Measurements from ENCODE around the gene PPDPF. TPM values are rescaled to one million over a fixed set of nuclear protein-coding genes. Genes with fewer than 3 reads are reported as not detected.
"Not testable (repeated sequence)": the region's sequence is repeated elsewhere in the genome, so short reads cannot be mapped to it uniquely, and the experiment has no call there.

PPDPF gene
- total RNA-seq, 1 donor from 2014 or later, result 355 TPM

DNA sequence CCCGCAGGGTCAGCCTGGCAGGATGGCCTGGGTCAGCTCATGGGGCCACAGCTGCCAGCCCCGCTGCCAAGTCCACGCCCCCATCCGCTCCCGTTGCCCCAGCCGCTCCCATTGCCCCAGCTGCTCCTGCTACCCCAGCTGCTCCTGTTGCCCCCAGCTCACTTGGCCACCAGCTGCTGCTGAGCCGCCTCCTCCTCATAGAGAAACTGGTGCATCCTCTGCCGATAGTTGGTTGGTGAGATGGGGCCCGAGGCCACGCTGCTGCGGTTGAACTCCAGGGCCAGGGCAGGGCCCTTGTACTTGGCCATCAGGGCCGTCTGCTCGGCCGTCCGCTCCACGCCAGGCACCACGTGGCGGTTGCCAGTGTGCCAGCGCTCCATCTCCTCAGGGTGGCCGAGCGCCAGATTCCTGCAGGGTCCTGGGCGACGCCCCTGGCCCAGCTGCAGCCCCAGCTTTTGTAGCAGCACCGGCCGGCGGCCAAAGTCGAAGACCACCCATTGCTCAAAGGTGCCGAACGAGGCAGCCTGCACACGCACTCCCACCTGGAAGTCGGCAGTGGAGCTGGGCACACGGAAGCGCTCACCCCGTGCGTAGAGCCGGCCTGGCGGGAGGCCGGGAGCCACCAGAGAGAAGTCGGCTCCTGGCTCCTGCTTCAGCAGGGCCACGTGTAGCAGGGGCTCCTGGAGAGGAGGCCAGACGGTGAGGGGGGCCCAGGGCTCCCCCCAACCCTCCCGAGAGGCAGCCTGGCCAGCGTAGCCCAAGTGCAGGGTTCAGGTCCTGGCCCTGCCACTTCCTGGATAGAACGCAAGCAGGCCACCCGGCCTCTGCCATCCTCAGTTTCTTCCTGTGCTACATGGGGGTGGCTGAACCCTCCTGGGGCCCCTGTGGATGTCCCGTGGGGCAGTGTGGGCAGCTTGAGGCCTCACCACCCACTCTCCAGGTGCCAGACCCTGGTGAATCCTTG lies 48.7 kb downstream of the PPDPF start:
- DNase-seq (no peak), ATAC-seq (no peak)
- intact Hi-C loops (cut with DNase I), result no loop called here
- H3K4me1 ChIP-seq, result peaks cover 20% of the 10 kb centered on the region
- peaks cover 12% of the 10 kb centered on the region for H3K36me3 ChIP-seq
- no peaks in the 10 kb centered on the region for H3K27me3 ChIP-seq
- no peak for TF ChIP-seq CTCF (IDR thresholded peaks at IDR 0.05)
- H3K27ac ChIP-seq, result no peak overlapping the region
- H3K4me3 ChIP-seq, result no peak overlapping the region
- no peaks in the 10 kb centered on the region for H3K9me3 ChIP-seq

DNA sequence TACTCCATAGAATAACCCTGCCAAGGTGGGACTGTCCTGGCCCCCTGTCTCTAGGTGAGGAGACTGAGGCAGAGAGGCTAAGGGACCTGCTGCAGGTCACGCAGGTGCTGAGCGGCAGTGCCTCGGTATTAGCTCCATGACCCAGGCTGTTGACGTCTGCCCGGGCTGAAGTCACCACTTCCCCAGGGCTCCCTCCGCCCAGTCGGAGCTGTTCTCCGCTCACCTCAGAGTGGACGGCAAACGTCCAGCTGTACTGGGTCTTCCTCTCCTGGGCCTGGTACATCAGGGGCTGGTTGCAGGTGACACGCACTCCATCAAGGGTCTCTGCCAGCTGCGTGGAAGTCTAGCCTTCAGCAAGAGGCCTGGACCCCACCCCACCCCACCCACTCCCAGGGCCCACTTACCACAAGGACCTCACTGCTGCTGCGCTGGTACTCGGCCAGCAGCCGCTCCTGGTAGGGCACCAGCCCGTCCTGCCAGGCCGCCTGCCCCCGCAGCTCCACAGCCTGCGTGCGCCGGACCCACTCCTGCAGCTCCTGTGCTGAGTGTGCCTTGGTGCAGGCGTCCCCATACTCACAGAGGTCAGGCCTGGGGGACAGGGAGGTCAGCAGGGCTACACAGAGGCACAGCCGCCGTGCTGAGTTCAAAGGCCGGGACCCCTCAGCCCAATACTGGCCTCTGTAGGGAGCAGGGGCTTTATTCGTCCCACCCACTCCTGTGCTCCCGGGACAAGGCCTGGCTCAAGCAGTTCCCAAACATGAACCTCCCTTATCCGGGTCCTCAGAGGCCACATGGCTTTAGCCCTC lies 49.9 kb downstream of the PPDPF start:
- intact Hi-C loops (cut with DNase I), result no loop called here
- DNase-seq (no peak), ATAC-seq (no peak)
- Histone ChIP-seq H3K36me3 (peaks cover 6% of the 10 kb centered on the region), H3K27me3 (no peaks in the 10 kb centered on the region), H3K27ac (no peak overlapping the region), H3K4me3 (no peak overlapping the region), H3K9me3 (no peaks in the 10 kb centered on the region), H3K4me1 (peaks cover 20% of the 10 kb centered on the region)
- no peak for TF ChIP-seq CTCF (IDR thresholded peaks at IDR 0.05)

- H3K27ac ChIP-seq; ATAC-seq; H3K4me3 ChIP-seq; H3K36me3 ChIP-seq; H3K27me3 ChIP-seq; H3K9me3 ChIP-seq; DNase-seq; intact Hi-C loops (cut with DNase I): not testable (repeated sequence)
- peaks cover 20% of the 10 kb centered on the region for H3K4me1 ChIP-seq
Observed at GRCh38 chr20:63571087-63571478, 50.5 kb downstream of the PPDPF start.

Other genes starting within 250 kb of the PPDPF start
- gene ARFGAP1, start 248.0 kb upstream of the PPDPF start, total RNA-seq, result 67.0 TPM
- gene COL20A1, start 227.6 kb upstream of the PPDPF start, total RNA-seq, result not detected
- 0.06 TPM for gene CHRNA4, start 159.4 kb upstream of the PPDPF start, total RNA-seq
- not detected for gene KCNQ2, start 48.1 kb upstream of the PPDPF start, total RNA-seq
- 0.67 TPM for gene EEF1A2, start 21.7 kb upstream of the PPDPF start, total RNA-seq
- 4.9 TPM for gene PTK6, start 16.6 kb downstream of the PPDPF start, total RNA-seq
- not detected for gene SRMS, start 27.0 kb downstream of the PPDPF start, total RNA-seq
- gene FNDC11, start 33.4 kb downstream of the PPDPF start, total RNA-seq, result 0.32 TPM
- gene HELZ2, start 53.5 kb downstream of the PPDPF start, total RNA-seq, result 53.3 TPM
- gene GMEB2, start 106.3 kb downstream of the PPDPF start, total RNA-seq, result 11.3 TPM
- gene STMN3, start 132.7 kb downstream of the PPDPF start, total RNA-seq, result 12.4 TPM
- gene RTEL1, start 137.5 kb downstream of the PPDPF start, total RNA-seq, result 26.7 TPM
- gene TNFRSF6B, start 175.9 kb downstream of the PPDPF start, total RNA-seq, result 14.4 TPM
- 49.4 TPM for gene ARFRP1, start 187.2 kb downstream of the PPDPF start, total RNA-seq
- 27.6 TPM for gene ZGPAT, start 187.3 kb downstream of the PPDPF start, total RNA-seq
- 7.8 TPM for gene LIME1, start 215.9 kb downstream of the PPDPF start, total RNA-seq
- 64.1 TPM for gene SLC2A4RG, start 219.0 kb downstream of the PPDPF start, total RNA-seq